Choroid plexus epithelial cell (primary cell): ENCODE measurements around the gene AIMP1.

ENCODE experiments used
- DNase-seq: peaks from one replicate; pipeline ENCODE4 v3.0.0-alpha.2; 2010; ENCODE audit warnings: low read depth
- H3K4me3 ChIP-seq: 2 replicates; pipeline ENCODE4 v1.5.1; 2011; ENCODE audit warnings: low read depth, mild to moderate bottlenecking, control low read depth, low read length, moderate library complexity
- CTCF ChIP-seq: conservative IDR thresholded peaks from 2 replicates; pipeline ENCODE4 v1.5.1; 2011; ENCODE audit warnings: low read depth, mild to moderate bottlenecking, control low read depth, inconsistent platforms, low read length, moderate library complexity

Gene AIMP1

GRCh38 chr4:106299977-106300376, 16.4 kb upstream of the AIMP1 start:
- H3K4me3 ChIP-seq = no peak overlapping the region
- DNase-seq = no peak
- no peak for TF ChIP-seq CTCF

- DNase-seq = peak; percentile 65
- no peak overlapping the region for H3K4me3 ChIP-seq
- no peak for TF ChIP-seq CTCF
These were observed 14.8 kb upstream of the AIMP1 start for GRCh38 chr4:106301393-106302061.

GRCh38 chr4:106302062-106302438, 14.3 kb upstream of the AIMP1 start:
- no peak for TF ChIP-seq CTCF
- DNase-seq = no peak
- H3K4me3 ChIP-seq = no peak overlapping the region

- no peak for DNase-seq
- TF ChIP-seq CTCF = no peak
- no peak overlapping the region for H3K4me3 ChIP-seq
These were observed 12.6 kb upstream of the AIMP1 start for GRCh38 chr4:106303548-106304281.

GRCh38 chr4:106304632-106305031, 11.7 kb upstream of the AIMP1 start:
- no peak for TF ChIP-seq CTCF
- no peak for DNase-seq
- H3K4me3 ChIP-seq = no peak overlapping the region

DNA sequence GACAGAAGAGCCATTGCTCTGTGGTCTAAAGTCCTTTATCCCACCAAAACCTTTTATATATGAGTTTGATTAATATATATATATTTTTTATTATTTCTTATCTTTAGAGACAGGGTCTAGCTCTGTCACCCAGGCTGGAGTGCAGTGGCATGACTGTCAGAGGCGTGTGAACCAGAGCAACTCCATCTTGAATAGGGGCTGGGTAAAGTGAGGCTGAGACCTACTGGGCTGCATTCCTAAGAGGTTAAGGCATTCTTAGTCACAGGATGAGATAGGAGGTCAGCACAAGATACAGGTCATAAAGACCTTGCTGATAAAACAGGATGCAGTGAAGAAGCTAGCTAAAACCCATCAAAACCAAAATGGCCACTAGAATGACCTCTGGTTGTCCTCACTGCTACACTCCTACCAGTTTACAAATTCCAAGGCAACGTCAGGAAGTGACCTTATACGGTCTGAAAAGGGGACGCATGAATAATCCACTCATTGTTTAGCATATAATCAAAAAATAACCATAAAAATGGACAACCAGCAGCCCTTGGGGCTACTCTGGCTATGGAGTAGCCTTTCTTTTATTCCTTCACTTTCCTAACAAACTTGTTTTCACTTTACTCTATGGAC, 10.8 kb upstream of the AIMP1 start:
- no peak for TF ChIP-seq CTCF
- H3K4me3 ChIP-seq = no peak overlapping the region
- no peak for DNase-seq
